ENCODE data around the gene GAB1.

Gene GAB1

DNA sequence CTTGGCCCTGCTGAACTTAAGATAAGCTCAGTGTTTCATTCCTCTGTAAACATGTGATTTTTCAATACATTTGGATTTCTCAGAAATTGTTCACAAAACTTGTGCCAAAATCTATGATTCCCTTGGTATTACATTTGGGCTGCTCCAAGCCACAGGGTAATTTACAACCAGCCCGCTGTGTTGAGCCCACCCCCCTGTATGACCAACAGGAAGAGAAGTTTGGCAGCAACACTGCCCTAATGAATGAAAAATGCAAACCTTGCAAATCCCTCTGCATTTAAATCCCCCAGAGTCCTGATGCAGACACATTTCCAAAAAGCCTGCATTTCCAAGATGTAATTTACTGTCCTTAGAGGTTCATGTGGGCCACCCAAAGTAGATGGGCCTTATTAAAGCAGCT, 34.1 kb upstream of the GAB1 start:
- Histone ChIP-seq H3K4me2 (ENCODE audit: low read length) (no peak overlapping the region), H3K4me3 (ENCODE audit: low read depth, low read length) (no peak overlapping the region), H3K4me1 (no peaks in the 10 kb centered on the region), H3K27me3 (ENCODE audit: control insufficient read depth, insufficient read depth, low read length) (no peaks in the 10 kb centered on the region), H3K27ac (no peak overlapping the region), H3K9ac (no peak overlapping the region), H3K79me2 (no peaks in the 10 kb centered on the region), H3K9me3 (ENCODE audit: control insufficient read depth, low read length) (no peaks in the 10 kb centered on the region), H3K36me3 (ENCODE audit: control insufficient read depth, insufficient read depth, low read length) (no peaks in the 10 kb centered on the region), H2AFZ (no peak overlapping the region)
- TF ChIP-seq, protein P1, sequence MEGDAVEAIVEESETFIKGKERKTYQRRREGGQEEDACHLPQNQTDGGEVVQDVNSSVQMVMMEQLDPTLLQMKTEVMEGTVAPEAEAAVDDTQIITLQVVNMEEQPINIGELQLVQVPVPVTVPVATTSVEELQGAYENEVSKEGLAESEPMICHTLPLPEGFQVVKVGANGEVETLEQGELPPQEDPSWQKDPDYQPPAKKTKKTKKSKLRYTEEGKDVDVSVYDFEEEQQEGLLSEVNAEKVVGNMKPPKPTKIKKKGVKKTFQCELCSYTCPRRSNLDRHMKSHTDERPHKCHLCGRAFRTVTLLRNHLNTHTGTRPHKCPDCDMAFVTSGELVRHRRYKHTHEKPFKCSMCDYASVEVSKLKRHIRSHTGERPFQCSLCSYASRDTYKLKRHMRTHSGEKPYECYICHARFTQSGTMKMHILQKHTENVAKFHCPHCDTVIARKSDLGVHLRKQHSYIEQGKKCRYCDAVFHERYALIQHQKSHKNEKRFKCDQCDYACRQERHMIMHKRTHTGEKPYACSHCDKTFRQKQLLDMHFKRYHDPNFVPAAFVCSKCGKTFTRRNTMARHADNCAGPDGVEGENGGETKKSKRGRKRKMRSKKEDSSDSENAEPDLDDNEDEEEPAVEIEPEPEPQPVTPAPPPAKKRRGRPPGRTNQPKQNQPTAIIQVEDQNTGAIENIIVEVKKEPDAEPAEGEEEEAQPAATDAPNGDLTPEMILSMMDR (IDR thresholded peaks at IDR 0.05) = no peak

DNA sequence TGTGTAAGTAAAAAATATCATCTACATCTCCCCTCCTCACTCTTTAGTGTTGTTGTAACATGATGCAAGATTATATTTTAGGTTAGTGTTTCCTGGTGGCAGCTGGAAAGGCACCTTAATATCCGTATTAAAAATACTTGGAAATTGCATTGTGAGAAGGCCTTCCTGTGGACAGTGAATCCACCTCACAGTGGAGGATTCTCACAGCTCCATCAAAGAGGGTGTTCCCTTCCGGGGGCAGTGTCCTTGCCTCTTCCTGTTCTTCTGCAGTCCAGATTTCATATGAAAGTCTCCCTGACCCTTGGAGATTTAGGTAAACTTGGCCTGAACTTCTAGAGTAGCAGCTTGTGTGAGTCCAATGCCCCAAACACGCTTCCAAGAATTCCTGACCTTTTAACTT, 29.9 kb upstream of the GAB1 start:
- H3K79me2 ChIP-seq = no peaks in the 10 kb centered on the region
- TF ChIP-seq, protein P1 (IDR thresholded peaks at IDR 0.05) = no peak

DNA sequence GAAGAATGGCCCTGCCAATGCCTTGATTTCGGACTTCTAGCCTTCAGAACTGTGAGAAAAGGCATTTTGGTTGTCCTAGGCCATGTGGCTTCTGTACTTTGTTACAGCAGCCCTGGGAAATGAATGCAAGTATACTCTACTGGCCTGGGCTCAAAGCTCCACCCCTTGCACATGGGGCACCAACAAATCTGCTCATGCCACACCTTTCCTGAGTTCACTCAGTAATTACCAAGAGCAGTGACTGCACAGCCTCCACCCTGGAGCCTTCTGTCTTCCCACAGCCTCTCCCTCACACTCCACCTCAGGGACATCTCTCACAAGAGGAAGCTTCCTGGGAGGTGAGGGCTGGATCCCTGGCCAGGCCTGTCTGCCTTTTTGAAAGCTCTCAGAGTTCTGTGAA, 29.1 kb upstream of the GAB1 start:
- no peaks in the 10 kb centered on the region for H3K4me1 ChIP-seq
- H3K79me2 ChIP-seq = no peaks in the 10 kb centered on the region
- TF ChIP-seq, protein P1 (IDR thresholded peaks at IDR 0.05) = no peak
- no peaks in the 10 kb centered on the region for H3K27me3 ChIP-seq (ENCODE audit: control insufficient read depth, insufficient read depth, low read length)
- no peak overlapping the region for H3K4me2 ChIP-seq (ENCODE audit: low read length)
- no peak overlapping the region for H3K4me3 ChIP-seq (ENCODE audit: low read depth, low read length)
- H3K36me3 ChIP-seq (ENCODE audit: control insufficient read depth, insufficient read depth, low read length) = no peaks in the 10 kb centered on the region
- H2AFZ ChIP-seq = no peak overlapping the region
- H3K27ac ChIP-seq = no peak overlapping the region
- no peaks in the 10 kb centered on the region for H3K9me3 ChIP-seq (ENCODE audit: control insufficient read depth, low read length)
- H3K9ac ChIP-seq = no peak overlapping the region

More for the DNA sequence above, 29.9 kb upstream of the GAB1 start:
- Histone ChIP-seq H3K4me2 (ENCODE audit: low read length) (no peak overlapping the region), H3K4me3 (ENCODE audit: low read depth, low read length) (no peak overlapping the region), H3K27me3 (ENCODE audit: control insufficient read depth, insufficient read depth, low read length) (no peaks in the 10 kb centered on the region), H2AFZ (no peak overlapping the region), H3K36me3 (ENCODE audit: control insufficient read depth, insufficient read depth, low read length) (no peaks in the 10 kb centered on the region), H3K9ac (no peak overlapping the region), H3K27ac (no peak overlapping the region), H3K9me3 (ENCODE audit: control insufficient read depth, low read length) (no peaks in the 10 kb centered on the region), H3K4me1 (no peaks in the 10 kb centered on the region)

DNA sequence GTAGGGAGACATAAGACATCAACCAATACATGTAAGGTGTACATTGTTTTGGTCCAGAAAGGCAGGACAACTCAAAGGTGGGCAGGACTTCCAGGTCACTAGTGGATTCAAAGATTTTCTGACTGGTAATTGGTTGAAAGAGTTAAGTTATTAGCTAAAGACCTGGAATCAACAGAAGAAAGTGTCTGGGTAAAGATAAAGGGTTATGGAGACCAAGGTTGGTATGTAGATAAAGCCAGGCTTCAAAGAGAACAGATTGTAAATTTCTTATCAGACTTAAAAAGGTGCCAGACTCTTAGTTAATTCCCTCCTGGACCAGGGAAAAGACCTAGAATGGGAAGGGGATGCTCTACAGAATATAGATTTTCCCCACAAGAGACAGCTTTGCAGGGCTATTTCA, 28.3 kb upstream of the GAB1 start:
- no peak overlapping the region for H3K27ac ChIP-seq
- H3K79me2 ChIP-seq = no peaks in the 10 kb centered on the region
- H3K4me3 ChIP-seq (ENCODE audit: low read depth, low read length) = no peak overlapping the region
- H3K4me1 ChIP-seq = no peaks in the 10 kb centered on the region
- no peak overlapping the region for H3K4me2 ChIP-seq (ENCODE audit: low read length)
- H3K27me3 ChIP-seq (ENCODE audit: control insufficient read depth, insufficient read depth, low read length) = no peaks in the 10 kb centered on the region
- H3K9ac ChIP-seq = no peak overlapping the region
- no peak overlapping the region for H2AFZ ChIP-seq
- H3K9me3 ChIP-seq (ENCODE audit: control insufficient read depth, low read length) = no peaks in the 10 kb centered on the region
- TF ChIP-seq, protein P1 (IDR thresholded peaks at IDR 0.05) = no peak
- H3K36me3 ChIP-seq (ENCODE audit: control insufficient read depth, insufficient read depth, low read length) = no peaks in the 10 kb centered on the region

DNA sequence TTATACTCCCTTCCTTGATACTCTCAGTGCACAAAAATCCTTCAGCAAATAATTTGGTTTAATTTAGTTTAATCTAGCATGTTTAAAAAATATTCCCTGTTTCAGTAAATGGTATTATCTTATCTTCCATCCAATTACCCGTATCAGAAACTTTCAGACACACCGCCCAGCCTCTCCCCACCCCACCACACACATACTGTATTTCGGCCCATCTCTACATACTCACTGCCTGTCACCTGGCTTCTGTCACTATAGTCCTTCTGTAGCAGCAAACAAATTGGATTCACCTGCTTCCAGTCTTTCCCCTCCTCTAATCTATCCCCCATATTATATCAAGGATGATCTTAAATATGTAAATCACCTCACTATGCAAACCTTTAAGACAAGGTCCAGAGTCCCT, 24.8 kb upstream of the GAB1 start:
- TF ChIP-seq, protein P1 (IDR thresholded peaks at IDR 0.05) = no peak
- Histone ChIP-seq H3K4me1 (no peaks in the 10 kb centered on the region), H2AFZ (no peak overlapping the region), H3K36me3 (ENCODE audit: control insufficient read depth, insufficient read depth, low read length) (no peaks in the 10 kb centered on the region), H3K9ac (no peak overlapping the region), H3K27me3 (ENCODE audit: control insufficient read depth, insufficient read depth, low read length) (no peaks in the 10 kb centered on the region), H3K27ac (no peak overlapping the region), H3K79me2 (no peaks in the 10 kb centered on the region), H3K9me3 (ENCODE audit: control insufficient read depth, low read length) (no peaks in the 10 kb centered on the region), H3K4me2 (ENCODE audit: low read length) (no peak overlapping the region), H3K4me3 (ENCODE audit: low read depth, low read length) (no peak overlapping the region)

All from parathyroid adenoma (tissue), 2 donors.